AG04449 (cell line): ENCODE results near the gene GTF3C1.

Experiments used
- CTCF ChIA-PET: fragments of 350-600 bp; formaldehyde crosslinking; extraction: SDS; loops from one replicate; lab custom pipeline; 2021; ENCODE audit warnings: antibody characterized with exemption; lab: Yijun Ruan, JAX
- POLR2A ChIA-PET: fragments of 400-600, 350-600 bp; formaldehyde crosslinking; extraction: SDS; loops from one replicate; lab custom pipeline; 2020; ENCODE audit warnings: antibody characterized with exemption, inconsistent platforms; lab: Yijun Ruan, JAX
- DNase-seq: peaks from one replicate; pipeline ENCODE4 v3.0.0-alpha.2; 2010; ENCODE audit warnings: low read depth, low spot score
- H3K4me3 ChIP-seq: 2 replicates; pipeline ENCODE4 v1.5.1; 2011; ENCODE audit warnings: low read depth, mild to moderate bottlenecking, control low read depth, low read length
- CTCF ChIP-seq: IDR thresholded peaks from one replicate; pipeline ENCODE4 v1.5.1; 2011; ENCODE audit warnings: mild to moderate bottlenecking, moderate library complexity, low read length, control low read depth, inconsistent platforms; ENCODE audit not compliant: insufficient read depth; ENCODE audit errors: missing control alignments

Gene GTF3C1

DNA sequence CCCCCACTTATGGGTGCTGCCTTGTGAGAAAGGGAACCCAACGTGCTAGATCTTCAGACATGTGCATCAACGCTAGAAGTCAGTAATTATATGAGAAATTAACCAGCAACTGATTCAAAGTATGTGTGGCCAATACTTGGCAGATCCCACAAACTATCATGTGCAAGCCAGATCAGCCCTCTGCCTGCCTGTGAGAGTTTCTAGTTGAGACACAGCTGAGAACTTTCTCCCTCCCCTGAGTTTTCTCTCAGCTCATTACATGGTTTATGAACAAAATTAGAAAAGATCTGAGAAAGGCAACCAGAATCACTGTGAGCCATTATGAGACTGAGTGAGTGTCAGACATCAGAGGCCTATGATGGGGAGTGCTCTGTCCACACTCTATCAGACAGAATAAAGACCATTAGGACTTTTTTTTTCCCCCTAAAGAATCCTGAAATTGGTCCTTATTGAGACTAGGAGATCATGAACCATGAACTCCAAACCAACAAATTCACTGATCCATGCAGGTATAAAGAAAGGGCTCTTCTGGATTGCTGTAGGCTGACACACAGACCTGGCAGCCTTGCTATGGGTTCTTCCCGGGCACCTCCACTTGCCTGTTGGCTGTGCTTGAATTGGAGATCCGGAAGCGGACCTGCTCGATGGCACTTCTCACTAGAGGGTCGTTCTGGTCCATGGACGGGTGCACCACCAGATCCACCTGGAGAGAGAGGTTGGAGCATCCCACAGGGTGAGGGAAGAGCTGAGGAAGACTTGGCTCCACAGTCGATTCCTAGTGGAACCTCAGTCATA is 51.5 kb downstream of the GTF3C1 start:
- POLR2A ChIA-PET: no interaction called here
- DNase-seq: peak; percentile 7

GRCh38 chr16:27495191-27495590 is 54.5 kb downstream of the GTF3C1 start:
- POLR2A ChIA-PET: interaction anchor here (1.2 to 1.3 kb wide), 2 partner anchors 19 to 33 kb away, joined by 3 read pairs; no protein-coding TSS in a partner anchor
- DNase-seq: peak; percentile 42

More for the DNA sequence above, 51.5 kb downstream of the GTF3C1 start:
- no peak for TF ChIP-seq CTCF
- CTCF ChIA-PET: interaction anchor here (1.7 to 2.8 kb wide), 3 partner anchors 11 to 18 kb away, joined by 4 to 20 read pairs (median 4); no protein-coding TSS in a partner anchor
- no peak overlapping the region for H3K4me3 ChIP-seq

GRCh38 chr16:27492588-27492979 is 57.1 kb downstream of the GTF3C1 start:
- H3K4me3 ChIP-seq: no peak overlapping the region
- no peak for TF ChIP-seq CTCF
- CTCF ChIA-PET: no interaction called here
- POLR2A ChIA-PET: no interaction called here
- DNase-seq: no peak

More at GRCh38 chr16:27495191-27495590, 54.5 kb downstream of the GTF3C1 start:
- no peak overlapping the region for H3K4me3 ChIP-seq
- TF ChIP-seq CTCF: no peak
- CTCF ChIA-PET: interaction anchor here (0.6 to 1.1 kb wide), 5 partner anchors 16 to 576 kb away, joined by 3 read pairs; no protein-coding TSS in a partner anchor

DNA sequence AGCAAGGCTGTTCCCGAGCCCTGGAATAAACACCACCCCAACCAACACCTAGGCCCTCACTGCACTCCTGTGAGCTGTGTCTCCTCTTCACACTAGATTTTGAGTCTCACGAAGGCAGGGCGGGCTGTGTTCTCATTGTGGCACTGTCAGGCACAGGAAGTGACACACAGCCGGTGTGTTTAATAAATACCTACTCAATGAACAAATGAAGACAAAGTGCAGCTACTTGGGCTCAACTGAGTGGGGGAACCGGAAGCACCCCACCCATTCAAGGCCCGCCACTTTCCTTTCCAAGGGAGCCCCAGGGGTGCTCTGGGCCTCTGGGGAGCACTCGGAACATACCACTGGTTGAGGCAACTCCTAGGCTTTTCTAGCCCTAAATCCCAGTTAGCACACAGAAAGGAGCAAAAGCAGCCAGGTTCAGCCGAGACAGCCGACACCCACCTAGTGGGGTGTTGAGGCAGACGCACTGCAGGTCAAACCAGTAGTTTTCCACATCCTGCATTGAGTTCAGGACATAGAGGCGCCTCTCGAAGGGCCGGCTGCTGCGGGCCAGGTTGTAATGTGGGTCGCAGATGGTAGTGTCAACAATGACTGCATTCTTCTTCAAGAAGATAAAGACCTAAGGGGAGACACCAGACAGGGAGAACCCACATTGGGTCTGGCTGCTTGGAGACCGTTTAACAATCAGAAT is 57.7 kb downstream of the GTF3C1 start:
- H3K4me3 ChIP-seq: no peak overlapping the region
- no peak for TF ChIP-seq CTCF
- no peak for DNase-seq
- ChIA-PET POLR2A (no interaction called here), CTCF (interaction anchor here (1.2 kb wide), 1 partner anchor 10 kb away, joined by 3 read pairs; no protein-coding TSS in a partner anchor)

DNA sequence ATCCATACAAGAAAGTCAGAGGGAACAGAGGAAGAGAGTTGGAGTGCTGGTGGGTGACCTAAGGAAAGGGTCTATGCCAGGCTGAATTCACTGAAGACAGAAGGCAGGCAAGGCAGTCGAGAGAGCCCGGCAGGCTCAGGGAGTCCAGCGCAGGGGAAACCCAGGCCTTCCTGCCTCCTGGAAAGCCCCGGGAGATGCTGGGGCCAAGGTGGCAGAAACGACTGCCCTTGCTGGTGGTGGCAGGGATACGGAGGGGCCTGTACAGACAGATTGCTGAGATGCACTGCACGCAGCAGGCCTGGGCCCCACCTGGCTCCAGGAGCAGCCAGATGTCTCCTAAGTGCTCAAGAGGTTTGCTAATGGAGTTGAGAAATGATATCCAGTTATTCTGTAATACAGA is 59.8 kb downstream of the GTF3C1 start:
- DNase-seq: no peak
- TF ChIP-seq CTCF: no peak
- ChIA-PET CTCF (interaction anchor here (1.0 kb wide), 1 partner anchor 26 kb away, joined by 3 read pairs; no protein-coding TSS in a partner anchor), POLR2A (no interaction called here)
- H3K4me3 ChIP-seq: no peak overlapping the region

DNA sequence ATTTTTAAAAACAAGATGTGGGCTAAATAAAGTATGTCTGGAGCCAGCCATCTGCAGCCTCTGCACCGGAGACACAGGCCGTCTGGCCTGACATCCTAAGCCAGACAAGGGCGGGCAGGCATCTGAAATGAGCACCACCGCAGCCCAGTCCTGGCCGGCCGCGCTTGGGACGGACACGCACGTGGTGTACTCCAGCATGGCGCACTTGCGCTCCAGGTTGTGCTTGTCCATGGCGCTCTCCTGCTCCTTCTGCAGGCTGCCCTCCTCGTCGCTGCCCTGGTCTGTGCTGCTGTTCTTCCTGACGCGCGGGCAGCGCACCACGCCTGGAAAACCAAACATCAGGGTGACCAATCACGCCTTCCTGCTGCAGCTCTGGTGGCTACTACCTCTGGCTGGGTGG is 60.3 kb downstream of the GTF3C1 start:
- TF ChIP-seq CTCF: no peak
- H3K4me3 ChIP-seq: no peak overlapping the region
- POLR2A ChIA-PET: no interaction called here
- no peak for DNase-seq
- CTCF ChIA-PET: no interaction called here
